Heart right ventricle (tissue), 16 donors: ENCODE data around the gene BMAL1. TPM values are rescaled to one million over a fixed set of nuclear protein-coding genes. Genes with fewer than 3 reads are reported as not detected.
"Not testable (repeated sequence)": the region's sequence is repeated elsewhere in the genome, so short reads cannot be mapped to it uniquely, and the experiment has no call there.

ENCODE experiments used
- ATAC-seq, 8 donors: fragments of 200-7000 bp; cut with Tn5 transposase; one replicate each; pipeline ENCODE4 v1.9.1; 2020; ENCODE audit warnings: mild to moderate bottlenecking in 8 of 8, moderate library complexity in 8 of 8, moderate number of reproducible peaks in 1 of 8
- DNase-seq, 2 donors: peaks; one replicate each; pipeline ENCODE4 v3.0.0-alpha.2; 2020
- H3K27ac ChIP-seq, 10 donors: fragments of 200-600 bp; sonication (generic) in 2 of 10; one replicate each; pipeline versions ENCODE4 v1.5.0 to v1.8.0; 2020 to 2022; ENCODE audit warnings: mild to moderate bottlenecking in 3 of 10
- H3K27me3 ChIP-seq, 7 donors: fragments of 200-600 bp; one replicate each; pipeline ENCODE4 v1.8.0; 2021 to 2022; ENCODE audit warnings: mild to moderate bottlenecking in 2 of 7
- H3K36me3 ChIP-seq, 9 donors: fragments of 200-600 bp; sonication (generic) in 1 of 9; one replicate each; pipeline versions ENCODE4 v1.5.0 to v1.8.0; 2020 to 2022; ENCODE audit warnings: mild to moderate bottlenecking in 2 of 9
- H3K4me1 ChIP-seq, 9 donors: fragments of 200-600 bp; sonication (generic) in 1 of 9; one replicate each; pipeline versions ENCODE4 v1.5.0 to v1.8.0; 2020 to 2022; ENCODE audit warnings: mild to moderate bottlenecking in 4 of 9
- H3K4me3 ChIP-seq, 10 donors: fragments of 200-600 bp; sonication (generic) in 2 of 10; one replicate each; pipeline versions ENCODE4 v1.5.0 to v1.8.0; 2020 to 2022; ENCODE audit warnings: mild to moderate bottlenecking in 7 of 10, moderate library complexity in 2 of 10
- H3K9me3 ChIP-seq, 11 donors: fragments of 200-600 bp in 10 of 11; sonication (generic) in 2 of 11; one replicate each; pipeline versions ENCODE4 v1.5.0 to v1.8.0; 2013 to 2022; ENCODE audit warnings: mild to moderate bottlenecking in 2 of 11, control low read depth in 1 of 11, moderate library complexity in 1 of 11
- WGBS, 2 donors: extraction: QIAGEN DNeasy Blood & Tissue Kit; methylation state at CpG; one replicate each; pipeline ENCODE4 v1.1.7; 2013; ENCODE audit warnings: inconsistent platforms in 1 of 2; 5-methylcytosine and 5-hydroxymethylcytosine counted together
- intact Hi-C, 10 donors: fragments of 100-400 bp; cut with DNase I; formaldehyde crosslinking; loops; one replicate each; pipeline versions ENCODE4 v1.11.1 to v1.14.2; 2022
- polyA plus RNA-seq, 2 donors: library from polyadenylated mRNA; stranded (reverse); fragments of 200-250 nt; gene quantifications; one replicate each; pipeline ENCODE4 v1.2.3, GENCODE V29; 2013
- total RNA-seq, 10 donors: library from RNA; stranded (reverse); fragmentation: NEBNext Ultra II Directional in 3 of 10; extraction: Animal tissue kit (Norgen Biotek cat#: 25700) in 3 of 10; gene quantifications; one replicate each; pipeline versions ENCODE4 v1.2.1 to v1.2.4, GENCODE V29; 2021 to 2023
- TF ChIP-seq, protein P1 (sequence below), 9 donors: fragments of 200-600 bp; sonication (generic) in 2 of 9; IDR thresholded peaks; one replicate each; pipeline versions ENCODE4 v1.5.0 to v1.8.0; 2021 to 2022; ENCODE audit warnings: antibody characterized with exemption in 9 of 9, mild to moderate bottlenecking in 5 of 9, moderate library complexity in 1 of 9
- donor health status: Arrhythmogenic right ventricular cardiomyopathy.
- donor health status: ischemic (EF 13 %, LVEDD 7.1; RV severe dilation, severe dysfunction).
- donor health status: healthy with polysubstance abuse.
- donor health status: DM: no; HTN: yes; CAD: no.
- donor health status: DM: no; HTN: no; CAD: no.
- donor health status: ischemic (EF 25% LVEDD 6.9; RV normal size, moderate dysfunction).
- donor health status: ischemic (EF 25% LVEDD 5.7; RV mildly dilated, moderate dysfunction).
- donor health status: healthy.
- donor health status: DM: yes; HTN: yes; CAD: no.
- donor health status: Ischemic cardiomyopathy.
- donor health status: ischemic (EF 35%, LVEDD 5.7; RV mildly dilated, moderate dysfunction).
- donor health status: nonischemic (EF 11% LVEDD 7.7; RV severe dilation, severe dysfunction).
- donor health status: DM: yes; HTN: yes; CAD: no.
- donor health status: PGD.
- donor health status: ischemic (EF 29% LVEDD 5.4; RV normal size, mild dysfunction).
- donor health status: nonischemic (EF 23%, LVEDD 6.1; RV moderate dilation, normal function).

Gene BMAL1
- total and polyA plus RNA-seq, 12 donors = 2.9 to 19.9 (median 10.2) TPM

DNA sequence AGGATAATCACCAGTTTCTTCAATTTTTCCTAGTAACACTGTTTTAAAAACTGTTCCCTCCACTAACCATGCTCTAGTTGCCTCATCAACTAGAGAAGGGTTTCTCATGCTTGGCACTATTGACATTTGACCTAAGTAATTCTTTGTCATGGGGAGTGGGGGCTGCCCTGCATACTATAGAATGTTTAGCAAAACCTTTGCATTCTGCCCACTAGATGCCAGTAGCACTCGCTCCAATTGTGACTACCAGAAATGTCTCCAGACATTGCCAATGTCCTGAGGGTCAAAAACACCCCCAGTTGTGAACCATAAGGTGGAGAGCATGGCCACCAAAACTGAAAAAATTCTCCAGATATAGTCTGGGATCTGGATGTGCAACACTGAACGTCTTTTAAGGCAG, 27.6 kb upstream of the BMAL1 start:
- Histone ChIP-seq H3K4me3 (no peak overlapping the region), H3K27ac (no peak overlapping the region), H3K27me3 (peaks cover 0 to 12% (median 0%) of the 10 kb centered on the region in 7 donors), H3K9me3 (no peaks in the 10 kb centered on the region), H3K36me3 (no peaks in the 10 kb centered on the region), H3K4me1 (no peaks in the 10 kb centered on the region)
- TF ChIP-seq, protein P1, sequence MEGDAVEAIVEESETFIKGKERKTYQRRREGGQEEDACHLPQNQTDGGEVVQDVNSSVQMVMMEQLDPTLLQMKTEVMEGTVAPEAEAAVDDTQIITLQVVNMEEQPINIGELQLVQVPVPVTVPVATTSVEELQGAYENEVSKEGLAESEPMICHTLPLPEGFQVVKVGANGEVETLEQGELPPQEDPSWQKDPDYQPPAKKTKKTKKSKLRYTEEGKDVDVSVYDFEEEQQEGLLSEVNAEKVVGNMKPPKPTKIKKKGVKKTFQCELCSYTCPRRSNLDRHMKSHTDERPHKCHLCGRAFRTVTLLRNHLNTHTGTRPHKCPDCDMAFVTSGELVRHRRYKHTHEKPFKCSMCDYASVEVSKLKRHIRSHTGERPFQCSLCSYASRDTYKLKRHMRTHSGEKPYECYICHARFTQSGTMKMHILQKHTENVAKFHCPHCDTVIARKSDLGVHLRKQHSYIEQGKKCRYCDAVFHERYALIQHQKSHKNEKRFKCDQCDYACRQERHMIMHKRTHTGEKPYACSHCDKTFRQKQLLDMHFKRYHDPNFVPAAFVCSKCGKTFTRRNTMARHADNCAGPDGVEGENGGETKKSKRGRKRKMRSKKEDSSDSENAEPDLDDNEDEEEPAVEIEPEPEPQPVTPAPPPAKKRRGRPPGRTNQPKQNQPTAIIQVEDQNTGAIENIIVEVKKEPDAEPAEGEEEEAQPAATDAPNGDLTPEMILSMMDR (IDR thresholded peaks at IDR 0.05) = peak in 6 of 9 donors; percentile 7 to 36 (median 18)
- 36 to 50% methylated on average over 2 of the region's 2 CpGs for WGBS, 2 donors
- intact Hi-C loops = no loop called here
- DNase-seq = no peak
- ATAC-seq = no peak

- Histone ChIP-seq H3K4me3 (no peak overlapping the region), H3K9me3 (no peaks in the 10 kb centered on the region), H3K4me1 (no peaks in the 10 kb centered on the region), H3K27me3 (peaks cover 0 to 6% (median 0%) of the 10 kb centered on the region in 7 donors), H3K36me3 (no peaks in the 10 kb centered on the region), H3K27ac (no peak overlapping the region)
- TF ChIP-seq, protein P1 (IDR thresholded peaks at IDR 0.05) = no peak
- ATAC-seq (no peak), DNase-seq (no peak)
- WGBS, 2 donors = 93 to 94% methylated on average over 2 of the region's 2 CpGs
- intact Hi-C loops = no loop called here
Measured at GRCh38 chr11:13251966-13252365, 25.6 kb upstream of the BMAL1 start.

GRCh38 chr11:13252438-13252837, 25.2 kb upstream of the BMAL1 start:
- H3K4me1 ChIP-seq = no peaks in the 10 kb centered on the region
- no peak for DNase-seq
- TF ChIP-seq, protein P1 (IDR thresholded peaks at IDR 0.05) = no peak
- intact Hi-C loops = no loop called here
- no peak overlapping the region for H3K4me3 ChIP-seq
- no peak for ATAC-seq
- no peak overlapping the region for H3K27ac ChIP-seq
- H3K9me3 ChIP-seq = no peaks in the 10 kb centered on the region
- WGBS, 2 donors = 75 to 81% methylated on average over 4 of the region's 4 CpGs
- H3K27me3 ChIP-seq = peaks cover 0 to 5% (median 0%) of the 10 kb centered on the region in 7 donors
- H3K36me3 ChIP-seq = no peaks in the 10 kb centered on the region

- no peak overlapping the region for H3K27ac ChIP-seq
- DNase-seq (no peak), ATAC-seq (no peak)
- H3K27me3 ChIP-seq = peaks cover 0 to 5% (median 0%) of the 10 kb centered on the region in 7 donors
- no peaks in the 10 kb centered on the region for H3K9me3 ChIP-seq
- H3K4me3 ChIP-seq = no peak overlapping the region
- 73 to 81% methylated on average over 3 of the region's 3 CpGs for WGBS, 2 donors
- peaks cover 0 to 14% (median 13%) of the 10 kb centered on the region in 9 donors for H3K4me1 ChIP-seq
- TF ChIP-seq, protein P1 (IDR thresholded peaks at IDR 0.05) = no peak
- no peaks in the 10 kb centered on the region for H3K36me3 ChIP-seq
- intact Hi-C loops = no loop called here
Measured at GRCh38 chr11:13256216-13256615, 21.4 kb upstream of the BMAL1 start.

DNA sequence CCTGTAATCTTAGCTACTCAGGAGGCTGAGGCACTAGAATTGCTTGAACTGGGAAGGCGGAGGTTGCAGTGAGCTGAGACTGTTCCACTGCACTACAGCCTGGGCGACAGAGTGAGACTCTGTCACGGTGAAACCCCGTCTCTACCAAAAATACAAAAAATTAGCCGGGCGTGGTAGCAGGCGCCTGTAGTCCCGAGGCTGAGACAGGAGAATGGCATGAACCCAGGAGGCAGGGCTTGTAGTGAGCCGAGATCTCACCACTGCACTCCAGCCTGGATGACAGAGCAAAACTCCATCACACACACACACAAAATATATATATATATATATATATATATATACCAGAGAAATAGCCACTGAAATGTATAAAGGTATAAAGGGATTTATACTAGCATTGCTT, 19.5 kb upstream of the BMAL1 start:
- 88 to 93% methylated on average over 9 of the region's 9 CpGs for WGBS, 2 donors

More for the DNA sequence above, 19.5 kb upstream of the BMAL1 start:
- H3K9me3 ChIP-seq, intact Hi-C loops, H3K36me3 ChIP-seq, H3K27ac ChIP-seq, H3K4me3 ChIP-seq, ATAC-seq, DNase-seq, H3K27me3 ChIP-seq: not testable (repeated sequence)
- H3K4me1 ChIP-seq = peaks cover 0 to 32% (median 26%) of the 10 kb centered on the region in 9 donors
